GM12878 (cell line): ENCODE measurements around the gene CACFD1. TPM values are rescaled to one million over a fixed set of nuclear protein-coding genes. Genes with fewer than 3 reads are reported as not detected.

Source experiments
- ATAC-seq: fragments of 200-7000 bp; cut with Tn5 transposase; 3 replicates; pipeline ENCODE4 v1.9.1; 2020; ENCODE audit warnings: mild to moderate bottlenecking, moderate library complexity
- BruUV-seq: library from RNA; stranded (reverse); fragments of 400-500 nt; replicated peaks from 2 replicates; lab custom pipeline; 2021; lab: Mats Ljungman, UMichigan
- CTCF ChIA-PET: fragments of 300-600 bp; sonication (Branson Sonifier 250); formaldehyde crosslinking; extraction: SDS; loops from one replicate; lab custom pipeline; 2021; ENCODE audit warnings: inconsistent platforms; lab: Yijun Ruan, JAX
- POLR2A ChIA-PET: fragments of 350-600 bp; formaldehyde crosslinking; extraction: SDS; loops from one replicate; lab custom pipeline; 2021; ENCODE audit warnings: inconsistent platforms; lab: Charles Lee
- RAD21 ChIA-PET: fragments of 300-600 bp; sonication (Branson Sonifier 250); formaldehyde crosslinking; loops from one replicate; lab custom pipeline; 2023; ENCODE audit warnings: antibody characterized with exemption; ENCODE audit not compliant: unreplicated experiment; lab: Charles Lee
- SMC1A ChIA-PET: fragments of 300-600 bp; sonication (Branson Sonifier 250); formaldehyde crosslinking; loops from one replicate; lab custom pipeline; 2023; ENCODE audit not compliant: unreplicated experiment, uncharacterized antibody; lab: Charles Lee
- DNase-seq: peaks from one replicate; pipeline ENCODE4 v3.0.0-alpha.2; 2011; ENCODE audit warnings: low read depth, low spot score
- FAIRE-seq: peaks from 3 replicates; lab custom pipeline; 2011; peaks lifted over from hg19 to GRCh38; lab: Jason Lieb, UNC
- H2AFZ ChIP-seq: 2 replicates; pipeline ENCODE4 v1.6.0; 2011; ENCODE audit warnings: low read depth, low read length, control low read depth; ENCODE audit not compliant: control insufficient read depth
- H3K27ac ChIP-seq: 2 replicates; pipeline ENCODE4 v1.5.1; 2011; ENCODE audit warnings: control low read depth; ENCODE audit not compliant: control insufficient read depth, insufficient read depth
- H3K27me3 ChIP-seq, 2 experiments: replicated peaks in 1 of 2; 2 replicates each; pipeline versions ENCODE4 v1.6.0 to v1.6.1; 2011; ENCODE audit warnings: low read length in 1 of 2; ENCODE audit not compliant: control insufficient read depth in 2 of 2, insufficient read depth in 2 of 2
- H3K36me3 ChIP-seq, 2 experiments: 2 replicates each; pipeline ENCODE4 v1.5.1; 2011; ENCODE audit warnings: low read length in 1 of 2; ENCODE audit not compliant: control insufficient read depth in 2 of 2, insufficient read depth in 2 of 2
- H3K4me1 ChIP-seq: 2 replicates; pipeline ENCODE4 v1.6.1; 2011; ENCODE audit warnings: mild to moderate bottlenecking, low read length, moderate library complexity, mixed read lengths; ENCODE audit not compliant: control insufficient read depth, insufficient read depth
- H3K4me2 ChIP-seq: 2 replicates; pipeline ENCODE4 v1.6.0; 2011; ENCODE audit warnings: control low read depth; ENCODE audit not compliant: control insufficient read depth, insufficient read depth
- H3K4me3 ChIP-seq: fragments of 200-600 bp; sonication (generic); 2 replicates; pipeline ENCODE4 v1.5.1; 2016
- H3K79me2 ChIP-seq: 2 replicates; pipeline ENCODE4 v1.6.0; 2011; ENCODE audit warnings: low read length; ENCODE audit not compliant: control insufficient read depth, insufficient read depth
- H3K9ac ChIP-seq: 2 replicates; pipeline ENCODE4 v1.8.0; 2011; ENCODE audit warnings: low read length, control low read depth, mixed read lengths; ENCODE audit not compliant: control insufficient read depth, insufficient read depth
- H3K9me3 ChIP-seq: replicated peaks from 3 replicates; pipeline ENCODE4 v1.5.1; 2011; ENCODE audit warnings: mild to moderate bottlenecking, low read length; ENCODE audit not compliant: control insufficient read depth, insufficient read depth
- H4K20me1 ChIP-seq: 2 replicates; pipeline ENCODE4 v1.6.0; 2011; ENCODE audit not compliant: control insufficient read depth, insufficient read depth
- ASH2L ChIP-seq: fragments of 300-600, 200-600 bp; sonication (generic); IDR thresholded peaks from 2 replicates; pipeline ENCODE4 v1.6.1; 2017; ENCODE audit warnings: low read depth, mild to moderate bottlenecking, borderline replicate concordance
- EP300 ChIP-seq, 2 experiments: fragments of 150-350 bp in 1 of 2; IDR thresholded peaks; 2 replicates each; pipeline ENCODE4 v1.6.1; 2011 to 2012; ENCODE audit warnings: low read depth in 2 of 2, low read length in 2 of 2, borderline replicate concordance in 1 of 2, improper control_type of control experiment in 1 of 2, inconsistent platforms in 1 of 2; ENCODE audit not compliant: control insufficient read depth in 1 of 2
- HDAC6 ChIP-seq: fragments of 200-600 bp; sonication (generic); IDR thresholded peaks from one replicate; pipeline ENCODE4 v1.8.0; 2017; ENCODE audit warnings: antibody characterized with exemption; ENCODE audit not compliant: unreplicated experiment
- POLR2AphosphoS5 ChIP-seq: IDR thresholded peaks from 2 replicates; pipeline ENCODE4 v1.6.1; 2011; ENCODE audit warnings: mild to moderate bottlenecking, low read length, inconsistent platforms
- RB1 ChIP-seq: fragments of 450-650 bp; formaldehyde crosslinking; IDR thresholded peaks from 2 replicates; pipeline ENCODE4 v1.6.1; 2017; ENCODE audit warnings: mild to moderate bottlenecking, borderline replicate concordance
- RBBP5 ChIP-seq: fragments of 200-600 bp; sonication (generic); conservative IDR thresholded peaks from 2 replicates; pipeline ENCODE4 v1.6.1; 2016
- SPI1 ChIP-seq: IDR thresholded peaks from 2 replicates; pipeline ENCODE4 v1.6.1; 2011; ENCODE audit warnings: low read depth, mild to moderate bottlenecking, low read length, moderate library complexity, borderline replicate concordance; ENCODE audit not compliant: insufficient read depth
- ZNF384 ChIP-seq: IDR thresholded peaks from 2 replicates; pipeline ENCODE4 v1.6.1; 2012; ENCODE audit warnings: low read depth, mild to moderate bottlenecking, low read length, improper control_type of control experiment, borderline replicate concordance
- WGBS: methylation state at CpG from one replicate; pipeline ENCODE4 v1.1.6; 2016; ENCODE audit warnings: low lambda C conversion rate; ENCODE audit not compliant: insufficient replicate concordance, insufficient coverage; ENCODE audit errors: missing lambda C conversion rate; 5-methylcytosine and 5-hydroxymethylcytosine counted together
- in situ Hi-C: fragments of 300-500 bp; cut with MboI; formaldehyde crosslinking; loops from 9 replicates; pipeline ENCODE4 v1.14.3; 2018; ENCODE audit warnings: mixed read lengths
- intact Hi-C: fragments of 100-400 bp; cut with micrococcal nuclease; formaldehyde crosslinking; loops from one replicate; pipeline ENCODE4 v1.14.2; 2022; ENCODE audit not compliant: unreplicated experiment
- polyA plus RNA-seq, 11 experiments: library from polyadenylated mRNA; depleted of rRNA in 4 of 11; unstranded in 6 of 11; stranded (reverse) in 5 of 11; fragments of >200 nt; fragmentation: Nextera tagmentation in 4 of 11; fragmentation: Illumina TruSeq in 1 of 11; extraction: Ambion mirVana in 4 of 11; extraction: Trizol in 1 of 11; gene quantifications; 1 replicate in 1 of 11; 2 replicates in 10 of 11; pipeline versions ENCODE4 v1.2.1 to v1.2.3, GENCODE V29; 2011 to 2016; ENCODE audit warnings: inconsistent platforms in 2 of 11, missing spikeins in 2 of 11, low read depth in 1 of 11
- total RNA-seq, 4 experiments: library from RNA; depleted of rRNA in 3 of 4; stranded (reverse); fragments of >200 nt in 3 of 4; fragmentation: Illumina TruSeq in 1 of 4; extraction: Trizol in 1 of 4; gene quantifications; 2 replicates each; pipeline versions ENCODE4 v1.2.1 to v1.2.3, GENCODE V29; 2013 to 2021
- TF ChIP-seq, protein P1 (sequence below): fragments of 450-650 bp; IDR thresholded peaks from 2 replicates; pipeline ENCODE4 v1.6.1; 2017; ENCODE audit warnings: antibody characterized with exemption, mild to moderate bottlenecking, moderate library complexity

CACFD1 gene
- total and polyA plus RNA-seq, 10 of the 15 experiments (the other 5 are each of a cell fraction or from before 2014, with no cell fraction given): 0.09 to 5.8 (median 1.4) TPM; not detected in 1

GRCh38 chr9:133430244-133430643, 29.5 kb upstream of the CACFD1 start:
- Histone ChIP-seq H3K27ac (no peak overlapping the region), H3K27me3 (no peaks in the 10 kb centered on the region; a peak in 1 of 4 replicates), H2AFZ (no peak overlapping the region), H3K4me1 (no peaks in the 10 kb centered on the region), H4K20me1 (no peaks in the 10 kb centered on the region), H3K9ac (no peak overlapping the region), H3K4me3 (no peak overlapping the region), H3K4me2 (no peak overlapping the region), H3K36me3 (no peaks in the 10 kb centered on the region), H3K79me2 (no peaks in the 10 kb centered on the region), H3K9me3 (no peaks in the 10 kb centered on the region; the same call in 2 of the 3 replicates)
- in situ Hi-C loops: no loop called here
- no peak for ATAC-seq
- ChIA-PET SMC1A (no interaction called here), RAD21 (no interaction called here), POLR2A (interaction anchor here (0.7 kb wide), 2 partner anchors 13 to 33 kb away, joined by 3 to 4 read pairs; no protein-coding TSS in a partner anchor), CTCF (interaction anchor here (0.7 to 1.0 kb wide), 2 partner anchors 9 to 15 kb away, joined by 3 to 5 read pairs; no protein-coding TSS in a partner anchor)
- intact Hi-C loops: no loop called here
- WGBS: 35% methylated on average over 1 of the region's 1 CpG
- no peak for TF ChIP-seq POLR2AphosphoS5
- no peak for TF ChIP-seq RBBP5
- no peak for TF ChIP-seq HDAC6
- no peak for TF ChIP-seq RB1
- no peak for TF ChIP-seq ZNF384
- no peak for TF ChIP-seq EP300 (IDR thresholded peaks at IDR 0.05; ENCODE audit: borderline replicate concordance in 1 of 2, control insufficient read depth in 1 of 2, low read depth in 2 of 2, low read length in 2 of 2)
- peak; percentile 13; the same call in 1 of the 2 replicates for TF ChIP-seq SPI1
- TF ChIP-seq, protein P1, sequence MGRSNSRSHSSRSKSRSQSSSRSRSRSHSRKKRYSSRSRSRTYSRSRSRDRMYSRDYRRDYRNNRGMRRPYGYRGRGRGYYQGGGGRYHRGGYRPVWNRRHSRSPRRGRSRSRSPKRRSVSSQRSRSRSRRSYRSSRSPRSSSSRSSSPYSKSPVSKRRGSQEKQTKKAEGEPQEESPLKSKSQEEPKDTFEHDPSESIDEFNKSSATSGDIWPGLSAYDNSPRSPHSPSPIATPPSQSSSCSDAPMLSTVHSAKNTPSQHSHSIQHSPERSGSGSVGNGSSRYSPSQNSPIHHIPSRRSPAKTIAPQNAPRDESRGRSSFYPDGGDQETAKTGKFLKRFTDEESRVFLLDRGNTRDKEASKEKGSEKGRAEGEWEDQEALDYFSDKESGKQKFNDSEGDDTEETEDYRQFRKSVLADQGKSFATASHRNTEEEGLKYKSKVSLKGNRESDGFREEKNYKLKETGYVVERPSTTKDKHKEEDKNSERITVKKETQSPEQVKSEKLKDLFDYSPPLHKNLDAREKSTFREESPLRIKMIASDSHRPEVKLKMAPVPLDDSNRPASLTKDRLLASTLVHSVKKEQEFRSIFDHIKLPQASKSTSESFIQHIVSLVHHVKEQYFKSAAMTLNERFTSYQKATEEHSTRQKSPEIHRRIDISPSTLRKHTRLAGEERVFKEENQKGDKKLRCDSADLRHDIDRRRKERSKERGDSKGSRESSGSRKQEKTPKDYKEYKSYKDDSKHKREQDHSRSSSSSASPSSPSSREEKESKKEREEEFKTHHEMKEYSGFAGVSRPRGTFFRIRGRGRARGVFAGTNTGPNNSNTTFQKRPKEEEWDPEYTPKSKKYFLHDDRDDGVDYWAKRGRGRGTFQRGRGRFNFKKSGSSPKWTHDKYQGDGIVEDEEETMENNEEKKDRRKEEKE: no peak
- TF ChIP-seq ASH2L: no peak
- BruUV-seq: no TSS peak
- DNase-seq: no peak
- no peak for FAIRE-seq
